ENCODE data around the gene ZCCHC2. TPM values are rescaled to one million over a fixed set of nuclear protein-coding genes. Genes with fewer than 3 reads are reported as not detected.

ZCCHC2 gene
- total and polyA plus RNA-seq, 9 of the 15 experiments (the other 6 are each of a cell fraction or from before 2014, with no cell fraction given), result 1.0 to 9.2 (median 6.0) TPM

DNA sequence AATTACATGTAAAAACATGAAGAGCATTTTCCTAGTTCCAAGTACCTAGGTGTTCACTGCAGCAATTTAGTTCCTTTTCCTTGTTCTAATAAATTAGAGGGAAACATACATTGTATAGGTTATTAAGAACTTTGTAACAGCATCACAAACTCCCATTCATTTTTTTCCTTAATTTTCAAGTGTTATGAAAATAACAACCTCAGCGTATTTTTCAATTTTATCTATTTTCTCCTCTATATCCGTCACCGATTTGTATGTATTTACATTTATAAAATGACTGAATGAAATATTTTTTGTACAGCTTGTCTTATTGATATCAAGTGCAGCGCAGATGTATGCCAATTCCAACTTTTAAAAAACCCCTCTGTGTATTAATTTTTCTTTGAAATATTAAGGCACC is 44.0 kb downstream of the ZCCHC2 start:
- Histone ChIP-seq H3K9me3 (replicated peaks; ENCODE audit: control insufficient read depth, insufficient read depth, low read depth, low read length) (no peaks in the 10 kb centered on the region), H3K79me2 (ENCODE audit: control insufficient read depth, insufficient read depth, low read length) (no peaks in the 10 kb centered on the region), H3K27me3 (ENCODE audit: control insufficient read depth in 2 of 2, insufficient read depth in 2 of 2, low read length in 2 of 2) (no peaks in the 10 kb centered on the region), H3K9ac (ENCODE audit: insufficient read depth in 1 of 2, low read depth in 2 of 2, low read length in 2 of 2) (no peak overlapping the region), H3K4me3 (no peak overlapping the region), H3K36me3 (ENCODE audit: control insufficient read depth, insufficient read depth, low read length) (peaks cover 40% of the 10 kb centered on the region), H3K4me2 (ENCODE audit: insufficient read depth, low read length) (no peak overlapping the region), H3K27ac (ENCODE audit: extremely low read depth, low read depth, low read length) (no peak overlapping the region), H3K9me1 (ENCODE audit: control insufficient read depth, insufficient read depth, low read length) (no peaks in the 10 kb centered on the region), H3K4me1 (replicated peaks in 1 of 2; ENCODE audit: control insufficient read depth in 2 of 2, insufficient read depth in 2 of 2, low read length in 2 of 2) (no peaks in the 10 kb centered on the region), H2AFZ (ENCODE audit: low read depth, low read length) (no peak overlapping the region), H4K20me1 (replicated peaks; ENCODE audit: control insufficient read depth, insufficient read depth, low read length) (no peaks in the 10 kb centered on the region)
- intact Hi-C loops (cut with micrococcal nuclease) (no loop called here), in situ Hi-C loops (cut with MboI) (no loop called here)
- 93% methylated on average over 4 of the region's 4 CpGs for WGBS (ENCODE audit: insufficient coverage, low coverage, missing lambda C conversion rate)
- ChIA-PET CTCF (ENCODE audit: low intra/inter-chr PET ratio) (interaction anchor here (0.6 kb wide), 3 partner anchors 16 to 141 kb away, joined by 3 read pairs; no protein-coding TSS in a partner anchor), POLR2A (no interaction called here)
- no peak for DNase-seq (ENCODE audit: extremely low read depth in 1 of 4, low spot score in 3 of 4)
- FAIRE-seq, result no peak
- BruUV-seq (replicated peaks), result no TSS peak
- no peak for TF ChIP-seq DMBX1 (CRISPR knock-in tag; IDR thresholded peaks at IDR 0.05; ENCODE audit: borderline replicate concordance)
- 0 out of 2 replicates have a peak, but pooled peaks have one; percentile 24 for TF ChIP-seq MAFG (tag; conservative IDR thresholded peaks at IDR 0.05)
- peak; percentile 50; the same call in 1 of the 2 replicates for TF ChIP-seq C11orf30 (IDR thresholded peaks at IDR 0.05; ENCODE audit: low read depth)
- peak; percentile 81 for TF ChIP-seq ZNF316 (IDR thresholded peaks at IDR 0.05)
- TF ChIP-seq GATAD2A (IDR thresholded peaks at IDR 0.05), result no peak
- no peak for TF ChIP-seq ZNF3 (CRISPR knock-in tag; IDR thresholded peaks at IDR 0.05)
- TF ChIP-seq TCF7L2 (IDR thresholded peaks at IDR 0.05; ENCODE audit: low read depth, low read length), result no peak
- no peak for TF ChIP-seq SAFB2 (IDR thresholded peaks at IDR 0.05; ENCODE audit: borderline replicate concordance, low read depth, low read length, severe bottlenecking)
- no peak for TF ChIP-seq ZC3H8 (IDR thresholded peaks at IDR 0.05)
- TF ChIP-seq NR4A1 (CRISPR knock-in tag; IDR thresholded peaks at IDR 0.05), result no peak
- no peak for TF ChIP-seq NR4A1 (tag; IDR thresholded peaks at IDR 0.05)
- TF ChIP-seq MAFK (IDR thresholded peaks at IDR 0.05; ENCODE audit: low read length), result peak; percentile 23; the same call in 1 of the 2 replicates
- peak; percentile 31 for TF ChIP-seq MAFF (IDR thresholded peaks at IDR 0.05; ENCODE audit: low read length)
- ATAC-seq, result no peak

Data from K562 (cell line).